ENCODE results near the gene CISH.

CISH gene

DNA sequence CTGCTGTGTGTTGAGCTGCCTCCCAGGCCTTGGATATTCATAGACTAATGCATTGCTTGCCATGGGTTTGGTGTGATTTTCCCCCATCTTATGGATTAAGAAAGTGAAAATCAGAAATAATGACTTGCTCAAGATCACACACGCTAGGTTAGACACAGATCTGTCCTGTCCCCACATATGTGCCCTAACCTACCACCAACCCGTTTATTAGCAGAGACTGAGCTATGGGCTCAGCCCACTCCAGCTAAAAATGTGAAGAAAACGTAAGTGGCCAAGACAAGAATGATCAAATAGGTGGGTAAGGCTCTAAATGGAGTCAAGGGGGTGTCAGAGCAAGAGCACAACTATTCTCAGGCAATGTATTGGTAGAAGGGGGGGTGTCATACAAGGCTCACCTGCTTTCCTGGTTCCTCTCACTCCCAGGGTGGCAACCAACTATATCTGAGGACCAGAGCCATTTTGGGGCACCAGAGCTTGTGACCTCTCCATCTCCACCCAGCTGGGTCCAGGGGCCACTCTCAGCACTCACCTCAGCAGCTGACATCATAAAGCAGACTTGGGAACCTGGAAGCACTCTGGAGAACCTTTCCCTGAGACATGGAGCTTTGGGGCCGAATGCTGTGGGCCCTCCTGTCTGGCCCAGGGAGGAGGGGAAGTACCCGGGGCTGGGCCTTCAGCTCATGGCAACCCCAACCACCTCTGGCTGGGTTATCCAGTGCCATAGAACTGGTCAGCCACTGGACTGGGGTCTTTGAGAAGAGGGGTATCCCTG, 40.9 kb downstream of the CISH start:
- DNase-seq (ENCODE audit: low read depth, low spot score), result no peak

DNA sequence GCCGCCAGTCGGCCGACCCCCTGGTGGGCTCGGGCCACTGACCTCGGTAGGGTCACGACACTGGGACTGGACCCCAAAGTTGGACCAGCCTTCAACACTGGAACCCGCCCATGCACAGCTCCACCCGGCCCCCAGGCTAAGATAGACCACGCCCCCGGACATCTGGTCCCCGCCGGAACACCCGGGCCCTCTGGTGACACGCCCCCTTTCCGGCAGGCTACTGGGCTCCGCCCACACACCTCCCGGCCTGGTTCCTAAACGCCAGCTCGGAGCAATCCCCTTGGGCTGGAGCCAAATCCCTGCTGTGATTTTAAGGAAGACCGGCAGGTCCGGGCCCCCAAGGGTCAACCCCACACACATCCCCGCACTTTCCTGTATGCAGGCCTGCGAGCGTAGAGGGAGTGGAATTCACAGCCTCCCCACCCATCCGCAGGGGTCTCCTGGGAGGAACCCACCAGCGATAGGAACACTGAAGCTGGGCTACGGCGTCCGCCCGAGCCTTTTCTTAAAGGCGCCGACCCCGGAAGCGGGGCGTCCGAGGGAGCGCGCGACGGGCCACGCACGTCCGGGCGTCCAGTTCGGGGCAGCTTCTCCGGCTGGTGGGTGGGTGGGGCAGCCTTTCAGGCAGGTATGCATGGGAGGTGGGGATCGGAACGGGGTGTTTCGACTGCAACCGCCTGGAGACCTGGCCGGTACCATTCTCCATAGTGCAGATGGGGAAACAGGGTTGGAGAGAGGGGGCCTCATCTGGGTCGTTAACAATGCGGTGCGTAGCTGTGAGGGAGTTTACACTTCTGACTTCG, 42.4 kb downstream of the CISH start, which contains the start of gene HEMK1:
Gene HEMK1 (plus strand): TSS at position 576 of the 803 bp plus-strand sequence. CDS start 1,583 bp downstream, outside the sequence.
- peak; percentile 96 for DNase-seq (ENCODE audit: low read depth, low spot score)
- H3K4me3 ChIP-seq (ENCODE audit: low read depth, low read length), result peak within 1 kb of the TSS; percentile 77
- TF ChIP-seq, protein P1, sequence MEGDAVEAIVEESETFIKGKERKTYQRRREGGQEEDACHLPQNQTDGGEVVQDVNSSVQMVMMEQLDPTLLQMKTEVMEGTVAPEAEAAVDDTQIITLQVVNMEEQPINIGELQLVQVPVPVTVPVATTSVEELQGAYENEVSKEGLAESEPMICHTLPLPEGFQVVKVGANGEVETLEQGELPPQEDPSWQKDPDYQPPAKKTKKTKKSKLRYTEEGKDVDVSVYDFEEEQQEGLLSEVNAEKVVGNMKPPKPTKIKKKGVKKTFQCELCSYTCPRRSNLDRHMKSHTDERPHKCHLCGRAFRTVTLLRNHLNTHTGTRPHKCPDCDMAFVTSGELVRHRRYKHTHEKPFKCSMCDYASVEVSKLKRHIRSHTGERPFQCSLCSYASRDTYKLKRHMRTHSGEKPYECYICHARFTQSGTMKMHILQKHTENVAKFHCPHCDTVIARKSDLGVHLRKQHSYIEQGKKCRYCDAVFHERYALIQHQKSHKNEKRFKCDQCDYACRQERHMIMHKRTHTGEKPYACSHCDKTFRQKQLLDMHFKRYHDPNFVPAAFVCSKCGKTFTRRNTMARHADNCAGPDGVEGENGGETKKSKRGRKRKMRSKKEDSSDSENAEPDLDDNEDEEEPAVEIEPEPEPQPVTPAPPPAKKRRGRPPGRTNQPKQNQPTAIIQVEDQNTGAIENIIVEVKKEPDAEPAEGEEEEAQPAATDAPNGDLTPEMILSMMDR (IDR thresholded peaks at IDR 0.05; ENCODE audit: low read depth, low read length), result no peak
- in situ Hi-C loops (cut with HindIII; ENCODE audit: low sequenced_read_pairs), result no loop called here

More for the DNA sequence above, 40.9 kb downstream of the CISH start:
- in situ Hi-C loops (cut with HindIII; ENCODE audit: low sequenced_read_pairs), result no loop called here
- TF ChIP-seq, protein P1 (IDR thresholded peaks at IDR 0.05; ENCODE audit: low read depth, low read length), result no peak
- H3K4me3 ChIP-seq (ENCODE audit: low read depth, low read length), result peak overlapping the region; percentile 77

DNA sequence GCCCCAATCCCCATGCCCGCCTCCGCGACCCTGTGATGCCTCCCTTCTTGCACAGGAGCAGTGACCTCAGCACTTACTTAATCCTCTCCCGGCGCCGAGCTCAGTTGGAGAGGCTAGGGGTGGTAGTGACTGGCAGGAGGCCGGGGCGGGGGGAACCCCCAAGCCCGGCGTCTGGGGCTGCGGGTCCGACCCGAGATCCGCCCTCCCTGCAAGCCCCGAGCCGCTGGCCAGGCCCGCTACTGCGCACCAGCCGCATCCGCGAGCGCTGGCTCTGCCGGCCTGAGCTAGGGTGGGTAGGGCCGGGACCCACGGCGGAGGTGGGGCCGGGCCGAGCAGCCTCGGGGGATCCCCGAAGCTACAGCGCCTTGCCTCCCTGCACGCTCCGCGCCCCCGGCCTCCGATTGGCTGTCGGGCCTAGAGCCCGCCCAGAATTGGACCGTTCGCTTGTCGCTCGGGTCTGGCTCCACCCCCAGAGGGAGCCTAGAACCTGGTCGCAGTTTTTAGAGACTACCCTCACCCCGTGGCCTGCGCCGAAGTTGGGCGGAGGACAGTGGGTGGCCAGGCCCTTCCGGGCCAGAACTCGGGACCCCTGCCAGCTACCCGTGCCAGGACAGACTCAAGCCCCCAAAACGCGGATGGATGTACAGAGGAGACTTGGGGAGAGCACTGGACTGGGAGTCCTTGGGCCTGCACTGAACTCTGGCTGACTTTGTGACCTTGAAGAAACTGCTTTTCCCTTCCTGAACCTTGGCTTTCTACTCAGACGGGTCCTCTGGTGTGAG, 44.0 kb downstream of the CISH start, which contains the start of gene C3orf18:
Gene C3orf18 (minus strand): TSS at position 362 of the 782 bp plus-strand sequence. CDS start 2,048 bp downstream, outside the sequence.
- peak within 1 kb of the TSS; percentile 49 for H3K4me3 ChIP-seq (ENCODE audit: low read depth, low read length)
- peak; percentile 86 for DNase-seq (ENCODE audit: low read depth, low spot score)
- TF ChIP-seq, protein P1 (IDR thresholded peaks at IDR 0.05; ENCODE audit: low read depth, low read length), result no peak
- in situ Hi-C loops (cut with HindIII; ENCODE audit: low sequenced_read_pairs), result no loop called here

DNA sequence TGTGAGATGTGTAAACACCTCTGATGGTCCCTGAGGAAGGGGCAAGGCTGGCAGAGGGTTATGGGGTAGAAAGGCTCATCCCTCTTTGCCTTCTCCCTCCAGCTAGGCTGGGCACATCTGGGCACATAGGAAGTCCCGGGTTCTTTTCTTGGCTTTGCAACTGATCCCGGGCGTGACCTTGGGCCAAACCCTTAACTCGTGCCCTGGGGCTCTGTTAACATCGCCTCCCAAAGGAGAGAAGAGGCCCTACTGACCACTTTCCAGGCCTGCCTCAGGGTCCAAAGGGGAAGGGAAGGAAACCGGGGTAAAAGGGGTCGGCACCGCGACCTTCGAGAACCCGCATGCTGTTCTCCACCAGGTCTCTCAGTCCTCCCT, 44.6 kb downstream of the CISH start:
- TF ChIP-seq, protein P1 (IDR thresholded peaks at IDR 0.05; ENCODE audit: low read depth, low read length), result no peak
- peak overlapping the region; percentile 49 for H3K4me3 ChIP-seq (ENCODE audit: low read depth, low read length)
- DNase-seq (ENCODE audit: low read depth, low spot score), result no peak
- in situ Hi-C loops (cut with HindIII; ENCODE audit: low sequenced_read_pairs), result no loop called here

DNA sequence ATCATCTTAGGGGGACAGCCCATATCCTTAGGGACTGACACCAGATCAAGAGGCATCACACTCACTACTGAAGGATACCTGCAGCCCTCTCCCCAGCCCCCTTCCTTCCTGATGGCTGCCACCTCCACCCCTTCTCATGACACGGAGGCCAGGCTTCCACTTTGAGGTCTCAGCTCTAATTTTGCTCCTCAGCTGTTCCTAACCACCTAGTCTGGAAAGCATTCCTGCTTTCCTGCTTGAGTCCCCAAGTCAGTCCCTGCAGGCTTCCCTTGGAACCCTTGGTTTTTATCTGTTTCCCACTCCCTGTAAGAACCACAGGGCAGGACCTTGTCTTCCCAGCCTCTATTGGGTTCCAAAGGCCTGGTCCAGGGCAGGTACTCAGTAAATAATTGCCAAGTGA, 47.3 kb downstream of the CISH start:
- in situ Hi-C loops (cut with HindIII; ENCODE audit: low sequenced_read_pairs), result no loop called here
- TF ChIP-seq, protein P1 (IDR thresholded peaks at IDR 0.05; ENCODE audit: low read depth, low read length), result no peak

DNA sequence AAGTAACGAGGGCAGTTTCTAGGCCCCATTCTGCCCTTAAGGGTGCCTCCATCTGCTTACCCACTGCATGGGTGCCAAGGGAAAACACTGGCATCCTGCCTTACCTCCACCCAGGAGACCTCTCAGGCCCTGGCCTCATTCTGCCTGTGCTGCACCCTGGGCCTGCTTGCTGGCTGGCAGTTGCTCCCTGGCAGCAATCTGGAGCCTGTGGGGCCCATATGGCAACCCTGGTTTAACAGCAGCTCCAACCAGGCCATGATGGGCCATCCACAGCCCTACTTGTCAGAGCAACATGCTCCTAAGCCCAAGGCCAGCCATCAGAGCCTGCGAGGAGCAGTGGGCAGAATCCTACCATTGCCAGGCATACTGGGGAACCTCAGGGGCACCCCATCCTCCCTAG, 47.7 kb downstream of the CISH start:
- in situ Hi-C loops (cut with HindIII; ENCODE audit: low sequenced_read_pairs), result no loop called here
- no peak for DNase-seq (ENCODE audit: low read depth, low spot score)
- no peak overlapping the region for H3K4me3 ChIP-seq (ENCODE audit: low read depth, low read length)
- TF ChIP-seq, protein P1 (IDR thresholded peaks at IDR 0.05; ENCODE audit: low read depth, low read length), result no peak

More for the DNA sequence above, 47.3 kb downstream of the CISH start:
- no peak overlapping the region for H3K4me3 ChIP-seq (ENCODE audit: low read depth, low read length)
- no peak for DNase-seq (ENCODE audit: low read depth, low spot score)

All from astrocyte of the spinal cord (primary cell).